SIG-M5 treated with dmso at 0.1 percent for 504 hours (cell line): Measurements from ENCODE around the gene TPPP.

ENCODE experiments used
- DNase-seq: peaks from one replicate; lab custom pipeline; 2025; ENCODE audit not compliant: unreplicated experiment; lab: John Stamatoyannopoulos, UW

TPPP gene

DNA sequence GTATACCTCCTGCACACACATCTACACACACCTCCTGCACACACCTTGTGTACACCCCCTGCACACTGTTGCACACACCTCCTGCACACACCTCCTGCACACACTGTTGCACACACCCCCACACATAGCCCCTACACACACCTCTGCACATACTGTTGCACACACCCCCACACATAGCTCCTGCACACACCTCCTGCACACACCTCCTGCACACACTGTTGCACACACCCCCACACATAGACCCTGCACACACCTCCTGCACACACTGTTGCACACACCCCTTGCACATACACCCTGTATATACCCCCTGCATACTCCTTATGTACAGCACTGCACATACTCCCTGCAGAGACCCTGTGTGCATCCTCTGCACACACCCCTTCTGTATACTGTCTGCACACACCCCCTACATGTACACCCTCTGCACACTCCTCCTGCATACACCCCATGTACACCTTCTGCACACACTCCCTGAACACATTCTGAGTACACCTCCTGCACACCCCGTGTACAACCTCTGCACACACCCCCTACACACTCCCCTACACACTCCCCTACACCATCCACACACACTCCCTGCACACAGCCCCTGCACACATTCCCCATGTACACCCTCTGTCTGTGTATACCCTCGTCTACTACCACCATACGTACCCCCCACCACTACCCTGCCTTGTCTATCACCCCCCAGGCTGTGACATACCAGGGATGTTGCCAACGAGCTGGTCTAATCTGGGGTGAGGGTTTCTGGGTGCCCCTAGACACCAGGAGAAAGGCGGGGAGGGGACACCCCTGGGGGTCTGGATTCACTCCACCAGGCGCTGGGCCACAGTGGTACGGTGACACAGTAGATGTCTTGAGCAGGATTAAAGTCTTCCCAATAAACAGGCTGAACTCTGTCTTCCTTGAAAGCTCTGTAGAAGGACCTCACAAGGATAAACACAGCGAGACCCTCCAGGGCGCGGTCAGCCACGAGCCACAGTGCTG is 82.1 kb downstream of the TPPP start:
- no peak for DNase-seq

DNA sequence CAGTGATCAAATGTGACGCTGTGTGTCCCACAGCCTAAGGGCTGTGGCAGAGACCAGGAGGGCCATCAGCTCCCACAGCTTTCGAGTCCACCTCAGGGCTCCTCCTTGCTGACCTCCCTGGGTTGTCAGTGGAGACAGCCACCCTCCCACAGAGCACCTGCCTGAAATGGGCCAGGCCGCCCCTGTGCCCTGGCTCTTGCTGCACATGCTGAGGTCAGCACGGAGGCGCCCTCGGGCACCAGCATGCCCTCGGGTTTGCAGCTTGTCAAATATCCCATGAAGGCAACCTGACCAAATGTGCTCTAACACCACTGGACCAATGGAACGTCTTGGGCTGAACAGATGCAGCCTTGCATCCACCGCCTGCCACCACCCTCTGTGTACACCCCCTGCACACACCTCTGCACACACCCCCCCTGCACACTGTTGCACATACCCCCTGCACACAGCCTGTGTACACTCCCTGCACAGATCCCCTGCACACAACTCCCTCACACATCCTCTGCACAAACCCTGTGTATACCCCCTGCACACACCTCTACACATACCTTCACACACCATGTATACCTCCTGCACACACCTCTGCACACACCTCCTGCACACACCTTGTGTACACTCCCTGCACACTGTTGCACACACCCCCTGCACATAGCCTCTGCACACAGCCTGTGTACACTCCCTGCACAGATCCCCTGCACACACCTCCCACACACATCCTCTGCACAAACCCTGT is 83.0 kb downstream of the TPPP start:
- DNase-seq = no peak
